GM12865 (cell line): ENCODE measurements around the gene KDM4B.
A peak's percentile ranks its signal among the peaks of the same experiment; 100 is the strongest.

Source experiments
- DNase-seq: peaks from one replicate; pipeline ENCODE4 v3.0.0; 2010; ENCODE audit warnings: low read depth
- H3K4me3 ChIP-seq: 2 replicates; pipeline ENCODE4 v1.5.1; 2011; ENCODE audit warnings: mild to moderate bottlenecking, low read depth, low read length, control low read depth
- CTCF ChIP-seq: IDR thresholded peaks from 2 replicates; pipeline ENCODE4 v1.5.1; 2011; ENCODE audit warnings: low read length, control low read depth, low read depth, inconsistent platforms; ENCODE audit not compliant: insufficient read depth; ENCODE audit errors: missing control alignments

Gene KDM4B

GRCh38 chr19:5147074-5147977, 178.4 kb downstream of the KDM4B start:
- no peak for DNase-seq
- H3K4me3 ChIP-seq, result no peak overlapping the region
- TF ChIP-seq CTCF, result no peak

GRCh38 chr19:5147978-5148793, 179.3 kb downstream of the KDM4B start:
- DNase-seq, result peak; percentile 1
- H3K4me3 ChIP-seq, result no peak overlapping the region
- TF ChIP-seq CTCF, result no peak

GRCh38 chr19:5148794-5149190, 179.9 kb downstream of the KDM4B start:
- TF ChIP-seq CTCF, result no peak
- H3K4me3 ChIP-seq, result no peak overlapping the region
- no peak for DNase-seq

GRCh38 chr19:5149508-5149907, 180.6 kb downstream of the KDM4B start:
- no peak for DNase-seq
- no peak for TF ChIP-seq CTCF
- H3K4me3 ChIP-seq, result no peak overlapping the region

- H3K4me3 ChIP-seq, result no peak overlapping the region
- no peak for TF ChIP-seq CTCF
- no peak for DNase-seq
These were observed 181.3 kb downstream of the KDM4B start for GRCh38 chr19:5149932-5150901.
